Left hindlimb (tissue), 1 donor: ENCODE measurements around the gene DPEP1.
"Not testable (repeated sequence)": the region's sequence is repeated elsewhere in the genome, so short reads cannot be mapped to it uniquely, and the experiment has no call there.

Source experiments
- DNase-seq: peaks from one replicate; pipeline ENCODE4 v3.0.0-alpha.2; 2018

The DPEP1 gene

DNA sequence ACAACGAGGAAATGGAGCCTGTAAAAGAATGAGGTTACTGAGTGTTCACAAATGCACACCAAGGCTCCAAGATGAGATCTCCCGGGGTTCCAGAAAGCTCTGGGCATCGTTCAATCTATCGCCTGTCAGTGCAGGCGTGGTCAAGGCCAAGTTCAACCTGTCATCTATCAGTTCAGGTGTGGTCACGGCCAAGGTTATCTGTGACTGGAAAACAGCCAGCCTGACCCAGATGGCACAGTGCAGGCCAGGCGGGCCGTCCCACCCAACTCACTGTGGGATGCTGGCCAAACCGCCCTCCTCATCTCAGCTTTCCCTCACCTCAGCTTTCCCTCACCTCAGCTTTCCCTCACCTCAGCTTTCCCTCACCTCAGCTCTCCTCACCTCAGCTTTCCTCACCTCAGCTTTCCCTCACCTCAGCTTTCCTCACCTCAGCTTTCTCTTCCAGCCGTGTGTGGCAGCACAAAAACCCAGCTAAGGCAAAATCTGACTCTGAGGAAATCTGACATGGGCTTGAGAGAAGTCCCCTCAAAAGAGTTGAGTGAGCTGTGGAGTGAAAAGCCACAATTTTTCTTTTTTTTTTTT, 41.7 kb downstream of the DPEP1 start:
- DNase-seq: no peak

DNA sequence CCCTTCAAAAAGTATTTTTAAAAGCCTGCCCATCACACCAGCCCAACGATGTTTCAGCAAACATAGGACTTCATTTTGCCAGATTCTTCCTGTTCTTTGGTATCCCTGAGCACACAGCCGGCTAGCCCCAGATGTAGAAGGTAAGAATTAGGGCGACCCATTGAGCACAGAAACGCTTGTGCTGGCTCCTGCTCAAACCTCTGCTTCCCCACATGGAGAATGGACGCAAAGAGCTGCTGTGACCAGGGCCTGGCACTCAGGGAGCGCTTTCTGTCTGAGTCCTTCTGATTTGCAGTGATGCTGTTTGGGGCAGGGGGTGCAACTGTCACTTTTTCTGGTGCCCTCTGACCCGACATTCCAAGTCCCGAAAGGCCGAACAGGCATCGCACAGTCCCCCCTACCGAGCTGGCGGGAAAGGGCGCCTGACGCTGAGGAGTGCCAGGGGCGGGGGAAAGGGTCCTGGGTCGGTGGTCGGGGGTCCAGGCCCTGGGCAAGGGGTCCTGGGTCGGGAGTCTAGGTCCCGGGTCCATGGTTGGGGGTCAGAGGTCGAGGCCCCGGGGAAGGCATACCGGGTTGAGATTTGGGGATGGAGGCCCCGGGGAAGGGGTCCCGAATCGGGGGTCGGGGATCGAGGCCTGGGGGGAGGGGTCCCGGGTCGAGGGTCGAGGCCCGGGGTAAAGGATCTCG, 43.1 kb downstream of the DPEP1 start:
- no peak for DNase-seq

DNA sequence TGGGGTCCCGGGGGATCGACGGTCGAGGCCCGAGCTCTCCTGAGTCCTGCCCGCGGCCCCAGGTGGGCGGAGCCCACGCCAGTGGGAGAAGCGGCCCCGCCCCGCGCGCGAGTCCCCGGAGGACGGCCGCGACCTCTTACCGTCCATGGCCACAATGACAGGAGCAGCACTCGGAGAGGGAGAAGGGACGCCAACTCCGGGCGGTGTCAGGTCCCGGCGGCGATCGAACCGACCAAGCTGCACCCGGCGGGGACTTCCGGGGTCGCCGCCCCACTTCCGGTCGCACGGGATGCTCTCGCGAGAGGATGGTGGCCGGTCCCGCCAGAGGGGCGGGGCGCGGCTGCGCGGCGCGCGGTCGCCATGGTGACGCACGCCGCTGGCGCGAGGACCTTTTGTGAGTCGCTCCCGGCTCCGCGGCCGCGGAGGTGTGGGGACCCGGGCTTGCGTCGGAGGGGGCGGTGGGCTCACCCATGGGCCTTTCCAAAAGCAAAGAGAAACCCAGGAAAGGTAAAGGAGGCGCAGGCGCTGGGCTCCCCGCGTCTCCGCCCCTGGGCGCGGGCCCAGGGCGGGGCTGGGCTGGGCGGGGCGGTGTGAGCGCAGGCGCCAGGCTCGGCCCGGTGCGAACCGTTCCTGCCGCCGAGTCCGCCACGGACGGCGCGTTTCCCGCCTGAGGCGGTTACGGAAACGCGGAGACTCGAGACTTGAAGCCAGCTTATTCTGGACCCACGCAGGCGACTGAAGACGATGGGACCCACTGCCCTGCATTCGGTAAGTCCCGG, 44.2 kb downstream of the DPEP1 start, which contains the start of the genes CHMP1A and SPATA33:
Gene CHMP1A (minus strand): TSS at position 267 of the 779 bp plus-strand sequence. CDS start 120 bp downstream, at position 147.
Gene SPATA33 (plus strand): TSS at position 395 of the 779 bp plus-strand sequence. CDS start 76 bp downstream, at position 471.
- DNase-seq: peak; percentile 93

- DNase-seq: no peak
Measured at GRCh38 chr16:89658221-89658879, 44.9 kb downstream of the DPEP1 start.

- no peak for DNase-seq
Measured at GRCh38 chr16:89660146-89660545, 46.7 kb downstream of the DPEP1 start.

DNA sequence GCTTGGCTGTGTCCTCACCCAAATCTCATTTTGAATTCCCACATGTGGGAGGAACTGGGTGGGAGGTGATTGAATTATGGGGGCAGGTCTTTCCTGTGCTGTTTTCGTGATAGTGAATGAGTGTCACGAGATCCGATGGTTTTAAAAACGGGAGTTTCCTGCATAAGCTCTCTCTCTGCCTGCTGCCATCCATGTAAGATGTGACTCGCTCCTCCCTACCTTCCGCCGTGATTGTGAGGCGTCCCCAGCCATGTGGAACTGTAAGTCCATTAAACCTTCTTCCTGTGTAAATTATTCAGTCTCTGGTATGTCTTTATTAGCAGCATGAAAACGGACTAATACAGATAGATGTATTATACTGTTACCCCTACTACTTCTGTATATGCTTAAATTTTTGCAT, 47.8 kb downstream of the DPEP1 start:
- no peak for DNase-seq

- not testable (repeated sequence) for DNase-seq
Measured at GRCh38 chr16:89664238-89664637, 50.8 kb downstream of the DPEP1 start.

DNA sequence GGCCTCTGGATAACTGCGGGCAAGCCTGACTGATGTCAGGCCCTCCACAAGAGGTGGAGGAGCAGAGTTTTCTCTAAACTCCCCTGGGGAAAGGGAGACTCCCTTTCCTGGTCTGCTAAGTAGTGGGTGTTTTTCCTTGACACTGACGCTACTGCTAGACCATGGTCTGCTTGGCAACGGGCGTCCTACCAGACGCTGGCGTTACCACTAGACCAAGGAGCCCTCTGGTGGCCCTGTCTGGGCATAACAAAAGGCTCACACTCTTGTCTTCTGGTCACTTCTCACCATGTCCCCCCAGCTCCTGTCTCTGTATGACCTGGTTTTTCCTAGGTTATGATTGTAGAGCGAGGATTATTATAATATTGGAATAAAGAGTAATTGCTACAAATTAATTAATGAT, 53.6 kb downstream of the DPEP1 start:
- DNase-seq: not testable (repeated sequence)

- no peak for DNase-seq
Measured at GRCh38 chr16:89667633-89668032, 54.2 kb downstream of the DPEP1 start.

GRCh38 chr16:89668790-89669158, 55.3 kb downstream of the DPEP1 start:
- no peak for DNase-seq

DNA sequence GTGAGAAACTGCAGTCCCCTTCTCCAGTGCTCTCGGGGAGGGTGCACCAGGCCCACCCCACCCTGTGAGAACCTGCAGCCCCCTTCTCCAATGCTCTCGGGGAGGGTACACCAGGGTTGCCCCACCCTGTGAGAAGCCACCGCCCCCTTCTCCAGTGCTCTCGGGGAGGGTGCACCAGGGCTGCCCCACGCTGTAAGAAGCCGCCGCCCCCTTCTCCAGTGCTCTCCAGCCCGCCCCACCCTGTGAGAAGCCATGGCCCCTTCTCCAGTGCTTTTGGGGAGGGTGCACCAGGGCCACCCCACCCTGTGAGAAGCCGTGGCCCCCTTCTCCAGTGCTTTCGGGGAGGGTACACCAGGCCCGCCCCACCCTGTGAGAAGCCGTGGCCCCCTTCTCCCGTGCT, 56.3 kb downstream of the DPEP1 start:
- no peak for DNase-seq

- no peak for DNase-seq
Measured at GRCh38 chr16:89670496-89671431, 57.3 kb downstream of the DPEP1 start.

- not testable (repeated sequence) for DNase-seq
Measured at GRCh38 chr16:89671565-89671964, 58.1 kb downstream of the DPEP1 start.

GRCh38 chr16:89672177-89672941, 58.9 kb downstream of the DPEP1 start:
- DNase-seq: no peak

- DNase-seq: no peak
Measured at GRCh38 chr16:89678258-89678657, 64.8 kb downstream of the DPEP1 start.

DNA sequence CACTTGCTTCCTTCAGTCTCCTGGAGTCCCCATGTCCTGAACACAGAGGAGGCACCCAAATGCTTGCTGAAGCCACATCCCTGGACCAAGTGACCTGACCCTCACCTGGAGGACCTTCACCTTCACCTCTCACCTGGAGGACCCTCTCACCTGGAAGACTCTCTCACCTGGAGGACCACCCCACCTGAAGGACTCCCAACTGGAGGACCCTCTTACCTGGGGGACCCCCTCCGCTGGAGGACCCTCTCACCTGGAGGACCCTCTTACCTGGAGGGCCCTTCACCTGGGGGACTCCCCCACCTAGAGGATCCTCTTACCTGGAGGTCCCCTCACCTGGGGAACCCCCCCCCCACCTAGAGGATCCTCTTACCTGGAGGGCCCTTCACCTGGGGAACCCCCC, 72.5 kb downstream of the DPEP1 start:
- DNase-seq: no peak

- DNase-seq: peak; percentile 94
Measured at GRCh38 chr16:89686520-89687091, 73.2 kb downstream of the DPEP1 start, which contains the start of gene CDK10. Gene CDK10 (plus strand): TSS chr16:89686689. CDS start chr16:89686711, 22 bp downstream.

GRCh38 chr16:89687092-89687940, 73.9 kb downstream of the DPEP1 start:
- no peak for DNase-seq
